GM12874 (cell line): ENCODE data around the gene GET3.

ENCODE experiments used
- CTCF ChIP-seq: IDR thresholded peaks from 2 replicates; pipeline ENCODE4 v1.5.1; 2011; ENCODE audit warnings: low read depth, mild to moderate bottlenecking, control low read depth, low read length, moderate library complexity; ENCODE audit not compliant: insufficient read depth

Gene GET3

GRCh38 chr19:12721656-12722565, 15.4 kb upstream of the GET3 start:
- no peak for TF ChIP-seq CTCF

- TF ChIP-seq CTCF = no peak
Measured at GRCh38 chr19:12722566-12723380, 14.5 kb upstream of the GET3 start.

GRCh38 chr19:12723381-12723640, 14.0 kb upstream of the GET3 start:
- no peak for TF ChIP-seq CTCF

- TF ChIP-seq CTCF = no peak
Measured at GRCh38 chr19:12723641-12724426, 13.5 kb upstream of the GET3 start, which contains the start of gene TNPO2. Gene TNPO2 (minus strand): TSS chr19:12723932. CDS start chr19:12720977, 2,955 bp downstream.

GRCh38 chr19:12726988-12727316, 10.3 kb upstream of the GET3 start:
- no peak for TF ChIP-seq CTCF

GRCh38 chr19:12727745-12728433, 9.4 kb upstream of the GET3 start:
- TF ChIP-seq CTCF = no peak
